KBM-7 (cell line): ENCODE results near the gene PHYH.
"Not testable (repeated sequence)": the region's sequence is repeated elsewhere in the genome, so short reads cannot be mapped to it uniquely, and the experiment has no call there.

Experiments used
- DNase-seq: peaks from one replicate; pipeline ENCODE4 v3.0.0-alpha.2; 2015
- in situ Hi-C: fragments of 300-500 bp; cut with MboI; formaldehyde crosslinking; loops from 2 replicates; pipeline ENCODE4 v1.14.3; 2020; ENCODE audit warnings: low sequenced_read_pairs, low pct_unique_long_range_greater_than_20kb, mixed read lengths

The PHYH gene

DNA sequence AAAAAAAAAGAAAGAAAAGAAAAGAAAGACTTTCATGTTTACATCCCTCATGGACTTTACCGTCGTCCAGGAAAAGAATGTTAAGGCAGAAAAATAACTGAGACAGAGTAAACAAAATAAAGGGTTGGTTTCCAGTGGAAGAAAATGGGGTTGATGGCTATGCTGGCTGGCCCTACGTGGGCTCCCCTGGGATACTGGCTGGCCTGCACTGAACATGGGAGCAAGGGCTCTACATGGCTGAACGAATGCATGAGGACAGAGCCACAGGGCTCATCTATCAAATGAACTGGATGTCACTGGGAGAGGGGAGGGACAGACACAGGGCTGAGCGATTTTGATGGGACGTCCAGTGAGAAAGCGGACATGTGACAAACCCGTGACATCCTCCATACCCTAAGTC, 63.2 kb downstream of the PHYH start:
- no peak for DNase-seq
- in situ Hi-C loops, result no loop called here

DNA sequence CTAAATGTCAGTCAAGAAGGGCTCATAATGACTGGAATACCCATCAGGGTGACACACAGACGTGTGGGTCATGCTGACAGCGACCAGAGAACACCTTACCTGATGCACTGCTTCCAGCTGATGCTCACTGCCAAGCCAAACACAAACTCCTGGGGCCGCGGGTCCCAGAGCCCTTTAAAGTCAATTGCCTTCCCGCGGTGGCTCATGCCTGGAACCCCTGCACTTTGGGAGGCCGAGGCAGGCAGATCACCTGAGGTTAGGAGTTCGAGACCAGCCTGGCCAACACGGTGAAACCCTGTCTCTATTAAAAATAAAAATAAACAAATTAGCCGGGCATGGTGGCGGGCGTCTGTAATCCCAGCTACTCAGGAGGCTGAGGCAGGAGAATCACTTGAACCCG, 65.1 kb downstream of the PHYH start:
- in situ Hi-C loops, DNase-seq: not testable (repeated sequence)

DNA sequence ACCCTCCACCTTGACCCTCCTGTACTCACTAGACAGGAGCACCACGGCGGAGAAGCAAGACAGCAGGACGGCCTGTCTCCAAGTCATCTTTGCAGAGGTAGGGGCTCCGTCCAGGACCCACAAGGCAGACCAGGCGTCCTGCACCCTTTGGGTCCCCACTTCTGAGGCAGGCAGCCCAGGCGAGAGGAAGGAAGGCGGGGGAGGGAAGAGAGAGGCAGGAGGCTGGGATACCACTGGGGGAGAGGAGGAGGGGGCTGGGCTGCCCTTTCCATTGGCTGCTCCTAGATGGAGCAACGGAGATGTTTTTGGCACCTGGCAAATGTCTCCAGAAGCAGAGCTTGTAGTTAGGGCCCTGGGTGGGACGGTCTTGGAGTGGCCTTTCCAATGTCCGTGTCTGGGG, 65.7 kb downstream of the PHYH start, which contains the start of gene UCMA:
TSS of gene UCMA (minus strand) at position 203 of the 400 bp plus-strand sequence. CDS start at position 87, 116 bp downstream.
- in situ Hi-C loops, result no loop called here
- no peak for DNase-seq

DNA sequence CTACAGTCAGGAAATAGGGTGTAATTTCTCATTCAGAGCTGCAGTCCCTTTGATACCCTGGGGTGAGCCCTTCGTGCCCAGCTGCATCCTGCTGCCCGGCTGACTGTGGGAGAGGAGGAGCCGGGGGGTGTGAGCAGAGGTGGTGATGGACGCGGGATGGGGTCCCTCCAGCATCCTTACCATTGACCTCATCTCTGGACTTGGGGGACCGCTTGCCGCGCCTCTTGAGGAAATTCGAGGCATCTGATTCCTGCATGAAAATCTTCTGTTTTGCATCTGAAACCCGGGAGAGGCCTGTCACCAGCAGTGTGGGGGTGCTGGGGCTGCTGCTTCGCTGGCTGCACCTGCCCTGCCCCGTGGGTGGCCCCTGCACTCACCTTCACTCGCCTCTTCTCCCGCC, 66.5 kb downstream of the PHYH start:
- no peak for DNase-seq
- in situ Hi-C loops, result no loop called here

DNA sequence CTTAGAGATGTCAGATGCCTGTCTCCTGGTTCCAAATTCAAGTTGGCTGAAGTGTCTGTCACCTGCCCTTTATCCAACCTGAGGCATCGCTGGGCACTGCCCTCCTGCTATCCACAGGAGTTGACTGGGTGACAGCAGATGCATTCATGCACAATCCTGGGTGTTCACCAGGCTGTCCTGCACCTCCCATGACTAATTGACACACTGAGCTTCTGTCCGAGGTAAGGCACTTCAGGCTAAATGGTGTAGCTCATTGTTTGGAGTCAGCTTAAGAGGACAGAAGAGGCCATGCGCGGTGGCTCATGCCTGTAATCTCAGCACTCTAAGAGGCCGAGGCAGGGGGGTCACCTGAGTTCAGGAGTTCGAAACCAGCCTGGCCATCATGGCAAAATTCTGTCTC, 68.1 kb downstream of the PHYH start:
- no peak for DNase-seq
- in situ Hi-C loops, result no loop called here

DNA sequence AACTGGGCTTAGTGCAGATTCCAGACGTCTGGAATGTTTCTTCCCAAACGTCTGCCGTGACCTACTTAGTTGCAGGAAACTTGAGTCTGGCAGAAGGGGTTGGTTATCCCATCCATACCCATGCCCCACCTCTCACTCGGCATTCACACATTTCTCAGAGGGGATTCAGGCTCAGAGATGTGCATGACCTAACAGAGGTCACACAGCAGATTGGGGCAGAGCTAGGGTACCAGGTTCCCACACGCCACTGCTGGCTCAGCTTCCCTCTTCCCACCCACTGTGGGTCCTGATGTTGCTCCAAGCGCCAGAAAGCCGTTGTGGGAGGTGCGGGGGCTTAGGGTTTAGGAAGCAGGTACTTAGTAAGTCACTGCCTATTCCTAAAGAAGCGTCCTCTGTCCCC, 68.7 kb downstream of the PHYH start:
- no peak for DNase-seq

More for the DNA sequence above, 68.7 kb downstream of the PHYH start:
- in situ Hi-C loops, result no loop called here
